ENCODE data around the gene EFCAB8. TPM values are rescaled to one million over a fixed set of nuclear protein-coding genes. Genes with fewer than 3 reads are reported as not detected.

Gene EFCAB8
- total RNA-seq, 1 donor from 2014 or later, result 0.41 TPM

- no peak overlapping the region for H2AFZ ChIP-seq (ENCODE audit: low read depth, low read length)
- FAIRE-seq, result no peak
- no peaks in the 10 kb centered on the region for H3K36me3 Mint-ChIP-seq (ENCODE audit: low read depth, unreplicated experiment)
Observed at GRCh38 chr20:32988008-32988407, 129.3 kb downstream of the EFCAB8 start.

GRCh38 chr20:32989507-32990283 is 131.0 kb downstream of the EFCAB8 start:
- H3K27me3 Mint-ChIP-seq (ENCODE audit: low read depth, unreplicated experiment), result peaks cover 13% of the 10 kb centered on the region
- Histone ChIP-seq H3K9me3 (ENCODE audit: insufficient read depth, low read depth, low read length) (no peaks in the 10 kb centered on the region), H3K27me3 (ENCODE audit: insufficient read depth, low read length) (no peaks in the 10 kb centered on the region), H3K9ac (ENCODE audit: low read length) (no peak overlapping the region), H3K79me2 (ENCODE audit: insufficient read depth, low read length) (no peaks in the 10 kb centered on the region), H4K20me1 (ENCODE audit: insufficient read depth, low read length) (no peaks in the 10 kb centered on the region), H2AFZ (ENCODE audit: low read depth, low read length) (no peak overlapping the region), H3K4me3 (ENCODE audit: insufficient read depth, low read depth, low read length) (no peak overlapping the region), H3K4me2 (ENCODE audit: low read length) (no peak overlapping the region), H3K27ac (ENCODE audit: low read depth, low read length) (no peak overlapping the region), H3K36me3 (ENCODE audit: insufficient read depth, low read length) (no peaks in the 10 kb centered on the region), H3K4me1 (ENCODE audit: insufficient read depth, low read length) (no peaks in the 10 kb centered on the region)
- DNase-seq (ENCODE audit: low read depth) (no peak), FAIRE-seq (no peak)
- no peak overlapping the region for H3K4me3 Mint-ChIP-seq (ENCODE audit: unreplicated experiment)
- peaks cover 1% of the 10 kb centered on the region for H3K9me3 Mint-ChIP-seq (ENCODE audit: unreplicated experiment)
- no peak overlapping the region for H3K27ac Mint-ChIP-seq (ENCODE audit: unreplicated experiment)
- no peaks in the 10 kb centered on the region for H3K4me1 Mint-ChIP-seq (ENCODE audit: low read depth, unreplicated experiment)
- H3K36me3 Mint-ChIP-seq (ENCODE audit: low read depth, unreplicated experiment), result no peaks in the 10 kb centered on the region
- TF ChIP-seq EZH2 (IDR thresholded peaks at IDR 0.05; ENCODE audit: insufficient read depth, low read length), result no peak
- no peak for TF ChIP-seq CTCF (IDR thresholded peaks at IDR 0.05; ENCODE audit: insufficient read depth, low read depth, low read length)

More at GRCh38 chr20:32988008-32988407, 129.3 kb downstream of the EFCAB8 start:
- H3K27me3 ChIP-seq (ENCODE audit: insufficient read depth, low read length), result no peaks in the 10 kb centered on the region
- peaks cover 21% of the 10 kb centered on the region for H3K27me3 Mint-ChIP-seq (ENCODE audit: low read depth, unreplicated experiment)
- no peaks in the 10 kb centered on the region for H4K20me1 ChIP-seq (ENCODE audit: insufficient read depth, low read length)
- H3K9me3 ChIP-seq (ENCODE audit: insufficient read depth, low read depth, low read length), result no peaks in the 10 kb centered on the region
- H3K4me3 Mint-ChIP-seq (ENCODE audit: unreplicated experiment), result no peak overlapping the region
- H3K4me3 ChIP-seq (ENCODE audit: insufficient read depth, low read depth, low read length), result no peak overlapping the region
- no peak overlapping the region for H3K9ac ChIP-seq (ENCODE audit: low read length)
- no peak overlapping the region for H3K27ac ChIP-seq (ENCODE audit: low read depth, low read length)
- no peaks in the 10 kb centered on the region for H3K4me1 Mint-ChIP-seq (ENCODE audit: low read depth, unreplicated experiment)
- H3K9me3 Mint-ChIP-seq (ENCODE audit: unreplicated experiment), result no peaks in the 10 kb centered on the region
- H3K79me2 ChIP-seq (ENCODE audit: insufficient read depth, low read length), result no peaks in the 10 kb centered on the region
- H3K4me1 ChIP-seq (ENCODE audit: insufficient read depth, low read length), result no peaks in the 10 kb centered on the region
- no peak overlapping the region for H3K27ac Mint-ChIP-seq (ENCODE audit: unreplicated experiment)
- DNase-seq (ENCODE audit: low read depth), result no peak
- TF ChIP-seq CTCF (IDR thresholded peaks at IDR 0.05; ENCODE audit: insufficient read depth, low read depth, low read length), result no peak
- no peak for TF ChIP-seq EZH2 (IDR thresholded peaks at IDR 0.05; ENCODE audit: insufficient read depth, low read length)
- H3K36me3 ChIP-seq (ENCODE audit: insufficient read depth, low read length), result no peaks in the 10 kb centered on the region
- H3K4me2 ChIP-seq (ENCODE audit: low read length), result no peak overlapping the region

DNA sequence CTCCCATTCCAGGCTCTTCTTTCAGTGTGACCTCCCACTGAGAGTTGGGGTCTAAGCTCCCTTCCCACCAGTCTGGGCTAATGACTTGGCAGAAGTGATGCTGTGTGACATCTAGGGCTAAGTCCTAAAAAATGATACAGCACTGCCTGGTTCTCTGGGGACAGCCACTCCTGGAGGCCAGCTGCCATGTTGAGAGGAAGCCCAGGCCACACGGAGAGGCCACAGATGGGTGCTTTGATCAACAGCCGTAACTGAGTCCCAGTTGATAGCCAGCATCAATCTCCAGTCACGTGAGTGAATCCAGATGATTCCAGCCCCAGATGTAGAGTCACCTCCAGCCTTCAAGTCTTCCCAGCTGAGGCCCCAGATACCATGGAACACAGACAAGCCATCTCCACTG is 131.7 kb downstream of the EFCAB8 start:
- no peaks in the 10 kb centered on the region for H3K9me3 ChIP-seq (ENCODE audit: insufficient read depth, low read depth, low read length)
- no peaks in the 10 kb centered on the region for H3K27me3 ChIP-seq (ENCODE audit: insufficient read depth, low read length)
- no peak overlapping the region for H3K9ac ChIP-seq (ENCODE audit: low read length)
- Mint-ChIP-seq H3K36me3 (ENCODE audit: low read depth, unreplicated experiment) (no peaks in the 10 kb centered on the region), H3K4me3 (ENCODE audit: unreplicated experiment) (no peak overlapping the region), H3K27ac (ENCODE audit: unreplicated experiment) (no peak overlapping the region), H3K9me3 (ENCODE audit: unreplicated experiment) (peaks cover 9% of the 10 kb centered on the region), H3K4me1 (ENCODE audit: low read depth, unreplicated experiment) (no peaks in the 10 kb centered on the region), H3K27me3 (ENCODE audit: low read depth, unreplicated experiment) (peaks cover 9% of the 10 kb centered on the region)
- no peaks in the 10 kb centered on the region for H3K36me3 ChIP-seq (ENCODE audit: insufficient read depth, low read length)
- no peak overlapping the region for H3K4me2 ChIP-seq (ENCODE audit: low read length)
- H3K27ac ChIP-seq (ENCODE audit: low read depth, low read length), result no peak overlapping the region
- DNase-seq (ENCODE audit: low read depth), result no peak
- no peaks in the 10 kb centered on the region for H3K79me2 ChIP-seq (ENCODE audit: insufficient read depth, low read length)
- no peak for FAIRE-seq
- H2AFZ ChIP-seq (ENCODE audit: low read depth, low read length), result no peak overlapping the region
- H3K4me3 ChIP-seq (ENCODE audit: insufficient read depth, low read depth, low read length), result no peak overlapping the region
- H4K20me1 ChIP-seq (ENCODE audit: insufficient read depth, low read length), result no peaks in the 10 kb centered on the region
- no peak for TF ChIP-seq CTCF (IDR thresholded peaks at IDR 0.05; ENCODE audit: insufficient read depth, low read depth, low read length)
- TF ChIP-seq EZH2 (IDR thresholded peaks at IDR 0.05; ENCODE audit: insufficient read depth, low read length), result no peak
- H3K4me1 ChIP-seq (ENCODE audit: insufficient read depth, low read length), result no peaks in the 10 kb centered on the region

All from astrocyte (in vitro differentiated cells and primary cell).